G401 (cell line): ENCODE data around the gene KNCN. TPM values are rescaled to one million over a fixed set of nuclear protein-coding genes. Genes with fewer than 3 reads are reported as not detected.

ENCODE experiments used
- DNase-seq: peaks from one replicate; pipeline ENCODE4 v3.0.0-alpha.2; 2015; ENCODE audit warnings: low spot score
- in situ Hi-C: cut with HindIII; loops from 2 replicates; pipeline ENCODE4 v1.10.0; 2016; ENCODE audit warnings: low sequenced_read_pairs, mixed read lengths
- total RNA-seq: library from RNA; depleted of rRNA; stranded (reverse); fragments of >200 nt; shearing (Covaris generic); gene quantifications from 2 replicates; pipeline ENCODE4 v1.2.3, GENCODE V29; 2014; rRNA removed

KNCN gene
- total RNA-seq, 1 experiment from 2014 or later, result not detected

- DNase-seq, result no peak
- in situ Hi-C loops, result no loop called here
Measured at GRCh38 chr1:46516200-46516950, 35.1 kb downstream of the KNCN start.

DNA sequence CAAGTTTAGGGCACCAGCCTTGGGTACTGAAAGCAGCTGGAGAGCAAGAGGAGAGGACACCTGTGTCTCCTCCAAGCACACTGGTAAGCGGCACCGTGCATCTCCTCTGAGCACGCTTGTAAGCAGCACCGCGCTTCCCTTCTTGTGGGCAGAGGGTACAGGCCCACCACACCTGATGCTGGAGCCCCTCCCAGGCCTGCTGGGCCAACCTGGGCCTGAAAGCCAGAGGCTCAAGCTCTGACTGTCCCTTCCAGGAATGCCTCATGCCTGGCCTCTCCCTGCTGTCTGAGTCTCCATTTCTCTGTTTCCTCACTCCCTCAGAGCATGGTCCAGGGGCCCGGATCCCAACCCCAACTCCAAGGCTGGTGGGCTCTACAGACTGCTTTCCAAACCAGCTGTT is 35.9 kb downstream of the KNCN start:
- in situ Hi-C loops, result no loop called here
- no peak for DNase-seq

- in situ Hi-C loops, result no loop called here
- no peak for DNase-seq
Measured at GRCh38 chr1:46513536-46513935, 37.9 kb downstream of the KNCN start.

GRCh38 chr1:46512792-46513190 is 38.7 kb downstream of the KNCN start:
- in situ Hi-C loops, result no loop called here
- no peak for DNase-seq

DNA sequence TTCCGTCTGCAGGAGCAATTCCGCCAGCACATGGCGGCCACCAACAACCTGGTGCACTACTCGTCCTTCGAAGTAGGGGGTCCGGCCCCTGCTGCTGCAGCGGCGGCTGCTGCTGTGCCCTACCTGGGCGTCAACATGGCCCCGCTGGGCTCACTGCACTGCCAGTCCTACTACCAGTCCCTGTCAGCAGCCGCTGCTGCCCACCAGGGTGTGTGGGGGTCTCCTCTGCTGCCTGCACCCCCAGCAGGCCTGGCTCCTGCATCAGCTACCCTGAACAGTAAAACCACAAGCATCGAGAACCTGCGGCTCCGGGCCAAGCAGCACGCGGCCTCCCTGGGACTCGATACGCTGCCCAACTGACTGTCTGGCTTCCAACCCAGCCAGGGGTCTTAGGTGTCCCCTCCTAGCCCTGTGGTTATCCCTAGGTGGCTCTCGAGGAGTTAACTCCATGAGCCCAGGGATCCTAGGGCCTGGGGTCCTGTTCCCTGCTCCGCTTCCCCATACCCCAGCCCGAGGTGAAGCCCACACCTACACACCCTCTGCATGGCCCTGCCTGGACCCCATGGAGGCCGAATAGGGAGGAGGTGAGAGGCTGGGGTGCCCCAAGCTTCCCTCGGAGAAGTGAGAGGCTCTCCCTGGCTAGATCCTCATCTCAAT is 39.2 kb downstream of the KNCN start:
- in situ Hi-C loops, result no loop called here
- no peak for DNase-seq

DNA sequence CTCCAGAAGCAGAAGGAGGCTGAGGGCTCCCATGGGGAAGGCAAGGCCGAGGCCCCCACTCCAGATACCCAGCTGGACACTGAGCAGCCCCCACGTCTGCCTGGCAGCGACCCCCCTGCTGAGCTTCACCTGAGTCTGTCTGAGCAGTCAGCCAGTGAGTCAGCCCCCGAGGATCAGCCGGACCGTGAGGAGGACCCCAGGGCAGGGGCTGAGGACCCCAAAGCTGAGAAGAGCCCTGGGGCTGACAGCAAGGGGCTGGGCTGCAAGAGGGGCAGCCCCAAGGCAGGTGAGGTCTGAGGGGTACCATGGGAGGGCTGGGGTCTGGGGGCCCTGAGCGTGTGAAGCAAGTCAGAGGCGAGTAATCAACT is 40.5 kb downstream of the KNCN start:
- DNase-seq, result no peak
- in situ Hi-C loops, result no loop called here

DNA sequence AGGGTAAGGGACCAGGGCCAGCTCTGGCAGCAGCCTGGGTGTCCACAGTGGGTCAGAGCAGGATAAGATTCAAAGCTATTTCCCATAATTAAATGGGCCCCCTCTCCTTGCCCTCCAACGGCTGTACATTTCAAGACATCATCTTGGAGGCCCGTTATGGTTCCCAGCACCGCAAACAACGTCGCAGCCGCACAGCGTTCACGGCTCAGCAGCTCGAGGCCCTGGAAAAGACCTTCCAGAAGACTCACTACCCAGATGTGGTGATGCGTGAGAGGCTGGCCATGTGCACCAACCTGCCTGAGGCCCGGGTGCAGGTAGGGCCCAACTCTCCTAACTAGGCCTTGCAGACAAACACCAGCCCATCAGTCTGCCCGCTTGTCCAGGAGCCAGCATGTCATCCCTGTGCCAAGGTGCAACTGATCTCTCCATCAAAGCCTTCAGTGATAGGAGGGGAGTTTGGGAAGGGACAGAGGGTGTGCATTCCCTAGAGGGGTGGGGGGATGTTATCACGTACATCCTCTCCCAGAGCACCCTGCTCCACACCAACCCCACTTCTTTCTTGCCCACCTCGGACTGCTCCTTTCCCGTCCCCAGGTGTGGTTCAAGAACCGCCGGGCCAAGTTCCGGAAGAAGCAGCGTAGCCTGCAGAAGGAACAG is 41.0 kb downstream of the KNCN start:
- in situ Hi-C loops, result no loop called here
- no peak for DNase-seq

DNA sequence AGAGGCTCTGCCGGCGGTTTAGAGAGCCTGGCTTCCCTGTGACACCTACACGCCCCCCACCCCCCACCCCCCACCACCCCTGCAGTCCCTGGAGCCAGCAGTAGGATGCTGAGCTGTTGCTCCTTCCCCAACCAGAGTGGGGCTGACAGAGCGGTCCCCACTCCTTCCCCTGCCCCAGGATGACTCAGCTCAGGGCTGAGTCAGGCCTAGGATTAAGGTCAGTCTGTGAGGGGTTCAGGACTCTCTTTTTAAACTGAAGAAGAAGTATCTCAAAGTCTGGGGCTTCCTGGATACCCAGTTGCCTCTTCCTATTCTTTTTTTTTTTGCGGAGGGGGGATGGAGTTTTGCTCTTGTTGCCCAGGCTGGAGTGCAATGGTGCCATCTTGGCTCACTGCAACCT is 42.7 kb downstream of the KNCN start:
- no peak for DNase-seq

DNA sequence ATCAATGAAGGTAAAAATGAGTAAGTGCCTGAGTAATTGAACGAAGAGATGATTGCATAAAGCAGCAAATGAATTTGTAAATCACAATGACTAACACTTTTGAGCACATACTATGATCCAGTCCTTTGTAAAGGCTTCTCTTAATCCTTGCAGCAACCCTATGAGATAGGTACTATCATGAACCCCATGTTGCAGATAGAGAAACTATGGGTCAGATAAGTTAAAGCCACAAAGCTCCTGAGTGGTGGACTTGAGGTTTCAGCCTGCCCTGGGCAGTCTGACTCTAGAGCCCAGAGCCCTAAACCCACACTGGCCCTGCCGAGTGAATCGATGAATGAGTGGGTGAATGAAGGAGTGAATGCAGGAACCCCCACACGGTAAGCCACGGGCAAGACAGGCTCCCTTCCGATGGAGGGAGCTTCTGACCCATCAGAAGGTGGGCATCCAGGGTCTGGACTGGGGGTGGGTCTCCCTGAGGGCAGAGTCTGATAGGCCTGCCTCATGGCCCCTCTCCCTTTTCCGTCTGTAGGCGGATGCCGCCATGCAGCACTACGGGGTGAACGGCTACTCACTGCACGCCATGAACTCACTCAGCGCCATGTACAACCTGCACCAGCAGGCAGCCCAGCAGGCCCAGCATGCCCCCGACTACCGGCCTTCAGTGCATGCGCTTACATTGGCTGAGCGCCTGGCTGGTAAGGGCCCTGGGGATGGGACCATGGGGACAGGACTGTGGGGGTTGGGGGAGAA is 44.8 kb downstream of the KNCN start:
- in situ Hi-C loops, result no loop called here
- no peak for DNase-seq

More for the DNA sequence above, 42.7 kb downstream of the KNCN start:
- in situ Hi-C loops, result no loop called here

DNA sequence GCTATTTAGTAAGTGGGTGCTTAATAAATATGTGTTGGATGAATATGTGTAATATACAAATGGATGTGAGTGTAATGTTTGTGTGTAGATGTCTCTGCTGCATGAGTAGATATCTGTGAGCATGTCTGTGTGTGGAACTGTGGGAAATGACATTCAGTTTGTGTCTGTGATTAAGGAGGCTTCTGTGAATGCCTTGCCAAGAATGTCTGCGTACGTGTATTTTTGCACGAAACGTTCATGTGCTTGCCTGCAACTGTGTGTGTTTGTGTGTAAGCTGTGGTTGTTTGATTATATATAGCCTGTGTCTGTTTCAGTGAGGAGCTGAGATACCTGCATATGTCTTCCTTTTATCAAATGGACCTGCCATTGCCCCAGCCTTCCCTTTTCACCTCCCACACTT is 48.0 kb downstream of the KNCN start:
- no peak for DNase-seq
- in situ Hi-C loops, result no loop called here

DNA sequence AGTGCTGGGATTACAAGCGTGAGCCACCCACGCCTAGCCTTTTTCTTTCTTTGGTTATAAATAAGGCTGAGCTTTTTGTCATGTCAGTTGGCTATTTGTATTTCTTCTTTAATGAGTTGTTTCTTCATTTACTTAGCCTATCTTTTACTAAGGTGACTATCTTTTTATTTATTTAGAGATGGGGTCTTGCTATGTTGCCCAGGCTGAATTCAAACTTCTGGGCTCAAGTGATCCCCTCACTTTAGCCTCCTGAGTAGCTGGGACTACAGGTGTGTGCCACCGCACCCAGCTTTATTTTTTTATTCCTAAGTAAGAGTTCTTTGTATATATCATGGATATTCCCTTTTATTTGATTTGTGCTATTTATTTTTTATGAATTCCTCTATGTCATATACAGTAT is 49.9 kb downstream of the KNCN start:
- DNase-seq, result no peak
- in situ Hi-C loops, result no loop called here

- no peak for DNase-seq
- in situ Hi-C loops, result no loop called here
Measured at GRCh38 chr1:46497665-46498064, 53.8 kb downstream of the KNCN start.

GRCh38 chr1:46497020-46497419 is 54.4 kb downstream of the KNCN start:
- no peak for DNase-seq
- in situ Hi-C loops, result no loop called here

GRCh38 chr1:46496505-46496904 is 54.9 kb downstream of the KNCN start:
- in situ Hi-C loops, result no loop called here
- DNase-seq, result no peak

- in situ Hi-C loops, result no loop called here
- DNase-seq, result no peak
Measured at GRCh38 chr1:46495778-46496177, 55.7 kb downstream of the KNCN start.

Other genes starting within 250 kb of the KNCN start
- 99.1 and 119 TPM in 2 replicates for gene LRRC41, start 248.0 kb downstream of the KNCN start, total RNA-seq
- gene UQCRH, start 247.9 kb downstream of the KNCN start, total RNA-seq, result 782 and 965 TPM in 2 replicates
- 14.6 and 20.9 TPM in 2 replicates for gene NSUN4, start 210.8 kb downstream of the KNCN start, total RNA-seq
- gene FAAH, start 157.3 kb downstream of the KNCN start, total RNA-seq, result 0.43 TPM in 1 of 2 replicates, not detected in the other
- 0.20 and 1.0 TPM in 2 replicates for gene DMBX1, start 61.8 kb downstream of the KNCN start, total RNA-seq
- 21.4 and 34.5 TPM in 2 replicates for gene MKNK1, start 52.6 kb upstream of the KNCN start, total RNA-seq
- 4.0 and 6.8 TPM in 2 replicates for gene MOB3C, start 65.2 kb upstream of the KNCN start, total RNA-seq
- gene ATPAF1, start 116.7 kb upstream of the KNCN start, total RNA-seq, result 96.9 and 115 TPM in 2 replicates
- gene TEX38, start 120.2 kb upstream of the KNCN start, total RNA-seq, result not detected in 2 replicates
- 18.0 and 28.8 TPM in 2 replicates for gene EFCAB14, start 167.5 kb upstream of the KNCN start, total RNA-seq
- gene CYP4B1, start 247.4 kb upstream of the KNCN start, total RNA-seq, result not detected in 2 replicates